WTC11 (cell line): ENCODE measurements around the gene PFKFB3. TPM values are rescaled to one million over a fixed set of nuclear protein-coding genes. Genes with fewer than 3 reads are reported as not detected.

Experiments used
- ATAC-seq: fragments of 200-7000 bp; cut with Tn5 transposase; 2 replicates; pipeline ENCODE4 v1.10.0; 2021; ENCODE audit warnings: mild to moderate bottlenecking, moderate library complexity
- CTCF ChIA-PET: fragments of 300-600 bp; sonication (Branson Sonifier 250); formaldehyde crosslinking; loops from one replicate; lab custom pipeline; 2021; ENCODE audit warnings: antibody characterized with exemption; lab: Charles Lee
- POLR2A ChIA-PET: fragments of 350-600 bp; sonication (Branson Sonifier 250); formaldehyde crosslinking; loops from one replicate; lab custom pipeline; 2021; ENCODE audit warnings: antibody characterized with exemption; lab: Charles Lee
- DNase-seq: peaks from one replicate; pipeline ENCODE4 v3.0.0; 2021; ENCODE audit warnings: low spot score
- H3K27ac Mint-ChIP-seq: 2 replicates; pipeline ENCODE4 v1.8.0; 2021; ENCODE audit warnings: mixed read lengths
- H3K27me3 Mint-ChIP-seq: 2 replicates; pipeline ENCODE4 v1.8.0; 2021; ENCODE audit warnings: low read depth, mild to moderate bottlenecking, moderate library complexity, mixed read lengths
- H3K36me3 Mint-ChIP-seq: 2 replicates; pipeline ENCODE4 v1.8.0; 2021; ENCODE audit warnings: mixed read lengths
- H3K4me1 Mint-ChIP-seq: 2 replicates; pipeline ENCODE4 v1.8.0; 2022; ENCODE audit warnings: mixed read lengths
- H3K4me3 Mint-ChIP-seq: 2 replicates; pipeline ENCODE4 v1.8.0; 2021; ENCODE audit warnings: mild to moderate bottlenecking, moderate library complexity, mixed read lengths
- H3K9me3 Mint-ChIP-seq: 2 replicates; pipeline ENCODE4 v1.8.0; 2021; ENCODE audit warnings: mixed read lengths
- ATF1 ChIP-seq: sonication (generic); formaldehyde crosslinking; IDR thresholded peaks from 2 replicates; pipeline ENCODE4 v1.8.1; 2023; ENCODE audit warnings: mild to moderate bottlenecking, moderate library complexity, missing genetic modification reagents
- ATF3 ChIP-seq: sonication (generic); formaldehyde crosslinking; conservative IDR thresholded peaks from 2 replicates; pipeline ENCODE4 v1.8.1; 2022; ENCODE audit warnings: mild to moderate bottlenecking, missing genetic modification reagents
- E2F4 ChIP-seq: sonication (generic); formaldehyde crosslinking; IDR thresholded peaks from 2 replicates; pipeline ENCODE4 v1.8.1; 2022; ENCODE audit warnings: low read depth, mild to moderate bottlenecking, moderate library complexity, missing genetic modification reagents, borderline replicate concordance
- EMX1 ChIP-seq: fragments of 250-450 bp; sonication (Bioruptor Pico); IDR thresholded peaks from 2 replicates; pipeline ENCODE4 v1.8.0; 2021; ENCODE audit warnings: mild to moderate bottlenecking
- ESRRA ChIP-seq: sonication (generic); formaldehyde crosslinking; IDR thresholded peaks from 2 replicates; pipeline ENCODE4 v1.8.1; 2022; ENCODE audit warnings: mild to moderate bottlenecking, missing genetic modification reagents, borderline replicate concordance
- GABPB1 ChIP-seq: sonication (generic); formaldehyde crosslinking; IDR thresholded peaks from 2 replicates; pipeline ENCODE4 v1.8.1; 2023; ENCODE audit warnings: mild to moderate bottlenecking, missing genetic modification reagents
- HMGA2 ChIP-seq: fragments of 250-450 bp; sonication (Bioruptor Pico); IDR thresholded peaks from 2 replicates; pipeline ENCODE4 v1.4.0; 2021; ENCODE audit warnings: mild to moderate bottlenecking, moderate library complexity
- MAX ChIP-seq: sonication (generic); formaldehyde crosslinking; IDR thresholded peaks from 2 replicates; pipeline ENCODE4 v1.8.0; 2022; ENCODE audit warnings: mild to moderate bottlenecking, missing genetic modification reagents
- MYBL2 ChIP-seq: sonication (generic); formaldehyde crosslinking; IDR thresholded peaks from 2 replicates; pipeline ENCODE4 v1.8.1; 2023; ENCODE audit warnings: mild to moderate bottlenecking, moderate library complexity, missing genetic modification reagents
- NR2C2 ChIP-seq: sonication (generic); formaldehyde crosslinking; IDR thresholded peaks from 2 replicates; pipeline ENCODE4 v1.8.0; 2022; ENCODE audit warnings: mild to moderate bottlenecking, missing genetic modification reagents
- PRDM15 ChIP-seq: sonication (generic); formaldehyde crosslinking; IDR thresholded peaks from 2 replicates; pipeline ENCODE4 v1.8.0; 2022; ENCODE audit warnings: missing genetic modification reagents
- SMAD3 ChIP-seq: sonication (generic); formaldehyde crosslinking; IDR thresholded peaks from 2 replicates; pipeline ENCODE4 v1.8.0; 2022; ENCODE audit warnings: missing genetic modification reagents, mild to moderate bottlenecking, borderline replicate concordance
- SP1 ChIP-seq: sonication (generic); formaldehyde crosslinking; conservative IDR thresholded peaks from 2 replicates; pipeline ENCODE4 v1.8.1; 2022; ENCODE audit warnings: missing genetic modification reagents
- TEAD1 ChIP-seq: sonication (generic); formaldehyde crosslinking; IDR thresholded peaks from 2 replicates; pipeline ENCODE4 v1.8.0; 2022; ENCODE audit warnings: mild to moderate bottlenecking, missing genetic modification reagents
- ZBTB43 ChIP-seq: sonication (generic); formaldehyde crosslinking; IDR thresholded peaks from 2 replicates; pipeline ENCODE4 v1.8.1; 2023; ENCODE audit warnings: mild to moderate bottlenecking, missing genetic modification reagents
- ZNF138 ChIP-seq: sonication (generic); formaldehyde crosslinking; conservative IDR thresholded peaks from 2 replicates; pipeline ENCODE4 v1.8.1; 2022; ENCODE audit warnings: mild to moderate bottlenecking, moderate library complexity, missing genetic modification reagents
- ZNF671 ChIP-seq: fragments of 250-450 bp; sonication (Bioruptor Pico); IDR thresholded peaks from 2 replicates; pipeline ENCODE4 v1.8.0; 2021; ENCODE audit warnings: mild to moderate bottlenecking
- total RNA-seq: library from RNA; stranded (reverse); gene quantifications from 3 replicates; pipeline ENCODE4 v1.2.3, GENCODE V29; 2021
- TF ChIP-seq, protein P1 (sequence below): sonication (generic); formaldehyde crosslinking; IDR thresholded peaks from 2 replicates; pipeline ENCODE4 v1.8.1; 2022; ENCODE audit warnings: mild to moderate bottlenecking, missing genetic modification reagents, moderate library complexity, borderline replicate concordance
- TF ChIP-seq, protein P2 (sequence below): fragments of 250-450 bp; sonication (Bioruptor Pico); IDR thresholded peaks from 2 replicates; pipeline ENCODE4 v2.1.2; 2022; ENCODE audit warnings: mild to moderate bottlenecking, moderate library complexity

PFKFB3 gene
- total RNA-seq, 1 experiment from 2014 or later = 30.6 TPM

- ATAC-seq (peak; percentile 74), DNase-seq (peak; percentile 37)
- peaks cover 25% of the 10 kb centered on the region for H3K4me1 Mint-ChIP-seq
- H3K9me3 Mint-ChIP-seq = peaks cover 3% of the 10 kb centered on the region; the same call in 1 of the 2 replicates
- H3K27ac Mint-ChIP-seq = peak overlapping the region; percentile 41
- CTCF ChIA-PET = interaction anchor here (0.6 to 1.4 kb wide), 2 partner anchors 122 to 147 kb away, joined by 3 to 6 read pairs; no protein-coding TSS in a partner anchor
- peaks cover 8% of the 10 kb centered on the region for H3K36me3 Mint-ChIP-seq
- TF ChIP-seq GABPB1 (CRISPR knock-in tag) = 0 out of 2 replicates have a peak, but pooled peaks have one; percentile 40
- no peak for TF ChIP-seq HMGA2 (CRISPR knock-in tag)
- H3K27me3 Mint-ChIP-seq = no peaks in the 10 kb centered on the region
- H3K4me3 Mint-ChIP-seq = no peak overlapping the region
- POLR2A ChIA-PET = no interaction called here
These were observed 77.0 kb downstream of the PFKFB3 start for GRCh38 chr10:6279540-6280267.

- ATAC-seq (no peak), DNase-seq (no peak)
- H3K4me3 Mint-ChIP-seq = no peak overlapping the region
- peaks cover 21% of the 10 kb centered on the region for H3K4me1 Mint-ChIP-seq
- H3K9me3 Mint-ChIP-seq = peaks cover 3% of the 10 kb centered on the region; the same call in 1 of the 2 replicates
- H3K27ac Mint-ChIP-seq = peak overlapping the region; percentile 41; the same call in 1 of the 2 replicates
- ChIA-PET CTCF (interaction anchor here (1.4 kb wide), 1 partner anchor 122 kb away, joined by 6 read pairs; no protein-coding TSS in a partner anchor), POLR2A (no interaction called here)
- no peaks in the 10 kb centered on the region for H3K27me3 Mint-ChIP-seq
- peaks cover 8% of the 10 kb centered on the region for H3K36me3 Mint-ChIP-seq
- TF ChIP-seq, protein P1, sequence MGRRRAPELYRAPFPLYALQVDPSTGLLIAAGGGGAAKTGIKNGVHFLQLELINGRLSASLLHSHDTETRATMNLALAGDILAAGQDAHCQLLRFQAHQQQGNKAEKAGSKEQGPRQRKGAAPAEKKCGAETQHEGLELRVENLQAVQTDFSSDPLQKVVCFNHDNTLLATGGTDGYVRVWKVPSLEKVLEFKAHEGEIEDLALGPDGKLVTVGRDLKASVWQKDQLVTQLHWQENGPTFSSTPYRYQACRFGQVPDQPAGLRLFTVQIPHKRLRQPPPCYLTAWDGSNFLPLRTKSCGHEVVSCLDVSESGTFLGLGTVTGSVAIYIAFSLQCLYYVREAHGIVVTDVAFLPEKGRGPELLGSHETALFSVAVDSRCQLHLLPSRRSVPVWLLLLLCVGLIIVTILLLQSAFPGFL (CRISPR knock-in tag) = no peak
- TF ChIP-seq MAX (CRISPR knock-in tag) (no peak), MYBL2 (CRISPR knock-in tag) (no peak), EMX1 (CRISPR knock-in tag) (no peak), ZNF138 (CRISPR knock-in tag) (no peak), ATF3 (CRISPR knock-in tag) (no peak), SMAD3 (no peak), TEAD1 (CRISPR knock-in tag) (no peak), PRDM15 (CRISPR knock-in tag) (no peak), ATF1 (no peak)
- TF ChIP-seq, protein P2, sequence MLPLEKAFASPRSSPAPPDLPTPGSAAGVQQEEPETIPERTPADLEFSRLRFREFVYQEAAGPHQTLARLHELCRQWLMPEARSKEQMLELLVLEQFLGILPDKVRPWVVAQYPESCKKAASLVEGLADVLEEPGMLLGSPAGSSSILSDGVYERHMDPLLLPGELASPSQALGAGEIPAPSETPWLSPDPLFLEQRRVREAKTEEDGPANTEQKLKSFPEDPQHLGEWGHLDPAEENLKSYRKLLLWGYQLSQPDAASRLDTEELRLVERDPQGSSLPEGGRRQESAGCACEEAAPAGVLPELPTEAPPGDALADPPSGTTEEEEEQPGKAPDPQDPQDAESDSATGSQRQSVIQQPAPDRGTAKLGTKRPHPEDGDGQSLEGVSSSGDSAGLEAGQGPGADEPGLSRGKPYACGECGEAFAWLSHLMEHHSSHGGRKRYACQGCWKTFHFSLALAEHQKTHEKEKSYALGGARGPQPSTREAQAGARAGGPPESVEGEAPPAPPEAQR (CRISPR knock-in tag) = no peak
These were observed 77.6 kb downstream of the PFKFB3 start for GRCh38 chr10:6280291-6280690.

DNA sequence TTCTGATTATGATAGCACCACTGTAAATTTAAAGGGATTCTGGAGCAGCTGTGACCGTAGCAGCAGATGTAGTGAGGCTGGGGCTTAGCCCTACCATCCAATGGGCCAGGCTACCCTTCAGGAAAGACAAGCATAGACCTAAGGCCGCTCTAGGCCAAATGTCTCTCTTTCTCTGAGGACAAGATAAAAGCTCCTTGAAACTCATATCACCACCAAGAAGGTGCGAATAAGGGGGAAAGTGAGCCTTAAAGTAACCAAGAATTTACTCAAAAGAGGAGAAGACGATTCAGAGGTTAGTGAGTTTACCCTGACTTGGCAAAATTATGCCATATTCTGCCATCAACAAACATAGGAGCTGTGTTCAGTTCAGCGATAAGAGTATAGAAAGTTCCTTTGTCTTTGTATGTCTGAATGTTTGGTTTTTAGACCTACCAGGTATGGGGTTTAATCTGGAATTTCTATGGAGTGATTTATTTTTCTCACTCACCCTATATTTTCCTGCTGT lies 79.8 kb downstream of the PFKFB3 start:
- peaks cover 3% of the 10 kb centered on the region; the same call in 1 of the 2 replicates for H3K9me3 Mint-ChIP-seq
- CTCF ChIA-PET = interaction anchor here (1.5 kb wide), 1 partner anchor 119 kb away, joined by 6 read pairs; no protein-coding TSS in a partner anchor
- H3K27ac Mint-ChIP-seq = no peak overlapping the region
- ATAC-seq (no peak), DNase-seq (no peak)
- peaks cover 21% of the 10 kb centered on the region for H3K4me1 Mint-ChIP-seq
- peaks cover 7% of the 10 kb centered on the region for H3K36me3 Mint-ChIP-seq
- H3K4me3 Mint-ChIP-seq = no peak overlapping the region
- POLR2A ChIA-PET = no interaction called here
- H3K27me3 Mint-ChIP-seq = no peaks in the 10 kb centered on the region
- TF ChIP-seq MAX (CRISPR knock-in tag) (no peak), SP1 (CRISPR knock-in tag) (no peak), E2F4 (no peak), ZBTB43 (CRISPR knock-in tag) (no peak), NR2C2 (CRISPR knock-in tag) (no peak), EMX1 (CRISPR knock-in tag) (no peak), ZNF671 (CRISPR knock-in tag) (no peak), ESRRA (CRISPR knock-in tag) (no peak), HMGA2 (CRISPR knock-in tag) (no peak)
